ENCODE measurements around the gene SMCO2. TPM values are rescaled to one million over a fixed set of nuclear protein-coding genes. Genes with fewer than 3 reads are reported as not detected.

Gene SMCO2
- total RNA-seq, 1 experiment from 2014 or later, result not detected

DNA sequence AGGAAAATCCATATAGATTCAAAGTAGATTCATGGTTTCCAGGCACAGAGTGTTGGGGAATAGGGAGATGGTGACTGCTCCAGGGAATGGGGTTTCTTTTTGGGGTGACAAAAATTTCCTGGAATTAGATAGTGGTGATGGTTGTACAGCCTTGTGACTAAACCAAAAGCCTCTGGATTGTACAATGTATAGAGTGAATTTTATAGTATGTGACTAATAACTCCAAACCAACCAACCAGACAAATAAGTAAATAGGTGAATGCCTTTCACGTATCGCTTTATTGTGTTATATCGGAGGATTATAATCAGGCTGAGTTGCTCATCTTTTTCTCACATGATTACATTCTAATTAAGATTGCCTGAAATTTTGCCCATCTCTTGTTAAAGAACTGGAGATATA, 52.8 kb downstream of the SMCO2 start:
- no peak for DNase-seq (ENCODE audit: low spot score)

GRCh38 chr12:27500546-27500945, 54.0 kb downstream of the SMCO2 start:
- no peak for DNase-seq (ENCODE audit: low spot score)

DNA sequence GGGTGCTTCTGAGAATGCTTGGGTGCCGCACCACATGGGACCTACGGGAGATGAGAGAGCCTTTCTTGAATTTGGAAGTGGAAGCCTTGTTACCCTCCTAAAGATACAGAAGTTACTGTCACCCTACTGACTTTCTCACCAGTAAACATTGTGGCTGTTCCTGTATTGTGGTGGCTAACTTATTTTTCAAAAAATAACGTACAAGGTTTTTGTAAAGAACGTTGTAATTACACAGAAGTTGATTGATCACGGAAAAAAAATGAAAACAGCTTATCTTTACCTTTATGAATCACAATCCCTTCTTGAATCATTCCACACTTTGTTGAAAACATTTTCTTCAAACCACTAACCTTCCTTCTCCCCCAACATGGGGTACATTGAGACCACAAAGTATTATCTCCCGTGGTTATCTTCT, 55.5 kb downstream of the SMCO2 start:
- DNase-seq (ENCODE audit: low spot score), result no peak

DNA sequence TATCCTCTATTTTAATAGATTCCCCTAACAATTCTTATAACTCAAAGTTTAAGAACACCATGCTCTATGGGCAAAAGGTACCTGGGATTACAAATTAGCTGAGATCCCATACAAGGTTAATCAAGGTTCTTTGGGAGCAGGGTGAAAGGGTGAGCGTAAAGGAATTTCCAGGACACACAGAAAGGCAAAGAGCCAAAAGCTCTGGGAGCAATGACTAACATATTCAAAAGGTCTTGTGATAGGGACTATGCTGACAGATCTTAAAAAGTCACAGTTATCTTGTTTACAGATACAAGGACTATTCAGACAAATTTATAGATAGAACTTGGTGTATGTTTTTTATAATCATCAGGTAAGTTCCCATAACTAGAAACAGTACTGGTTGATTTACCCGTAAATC, 58.0 kb downstream of the SMCO2 start:
- no peak for DNase-seq (ENCODE audit: low spot score)

DNA sequence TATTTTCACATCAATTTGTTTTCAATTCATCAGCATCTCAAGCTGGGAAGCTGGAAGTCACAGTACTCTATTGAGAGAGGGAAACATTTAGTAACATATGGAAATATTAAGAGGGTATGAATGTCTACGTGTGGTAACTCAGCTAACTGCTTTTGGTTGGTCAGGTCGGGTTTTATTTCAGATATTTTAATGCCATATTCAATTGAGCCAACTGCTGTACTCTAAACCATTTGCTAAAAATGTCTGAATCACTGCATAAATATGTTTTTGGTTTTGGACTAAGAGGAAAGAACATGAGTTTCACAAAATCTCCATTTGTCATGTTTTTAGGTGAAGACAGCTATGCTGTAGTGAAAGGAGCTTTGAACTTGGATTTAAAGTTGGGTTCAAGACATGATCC, 58.6 kb downstream of the SMCO2 start:
- no peak for DNase-seq (ENCODE audit: low spot score)

GRCh38 chr12:27505761-27506160, 59.2 kb downstream of the SMCO2 start:
- DNase-seq (ENCODE audit: low spot score), result no peak

DNA sequence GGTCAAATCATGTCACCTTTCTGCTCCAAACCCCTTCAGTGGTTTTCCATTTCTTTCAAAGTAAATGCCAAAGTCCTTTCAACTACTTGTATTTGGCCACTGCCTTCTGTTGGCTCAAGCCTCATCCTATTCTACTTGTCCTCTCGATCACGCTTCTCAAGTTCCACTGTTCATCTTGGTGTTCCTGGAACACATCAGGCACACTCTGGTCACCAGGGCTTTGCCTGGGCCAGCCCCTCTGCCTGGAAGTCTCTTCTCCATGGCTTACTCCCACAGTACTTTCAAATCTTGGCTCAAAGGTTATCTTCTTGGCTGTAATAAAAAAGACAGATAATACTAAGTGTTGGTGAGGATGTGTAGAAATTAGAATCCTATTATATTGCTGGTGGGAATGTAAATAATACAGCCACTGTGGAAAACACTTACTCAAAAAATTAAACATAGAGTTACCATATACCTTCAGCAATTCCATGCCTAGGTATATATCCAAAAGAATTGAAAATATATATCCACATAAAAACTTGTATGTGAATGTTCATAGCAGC, 60.2 kb downstream of the SMCO2 start:
- no peak for DNase-seq (ENCODE audit: low spot score)

DNA sequence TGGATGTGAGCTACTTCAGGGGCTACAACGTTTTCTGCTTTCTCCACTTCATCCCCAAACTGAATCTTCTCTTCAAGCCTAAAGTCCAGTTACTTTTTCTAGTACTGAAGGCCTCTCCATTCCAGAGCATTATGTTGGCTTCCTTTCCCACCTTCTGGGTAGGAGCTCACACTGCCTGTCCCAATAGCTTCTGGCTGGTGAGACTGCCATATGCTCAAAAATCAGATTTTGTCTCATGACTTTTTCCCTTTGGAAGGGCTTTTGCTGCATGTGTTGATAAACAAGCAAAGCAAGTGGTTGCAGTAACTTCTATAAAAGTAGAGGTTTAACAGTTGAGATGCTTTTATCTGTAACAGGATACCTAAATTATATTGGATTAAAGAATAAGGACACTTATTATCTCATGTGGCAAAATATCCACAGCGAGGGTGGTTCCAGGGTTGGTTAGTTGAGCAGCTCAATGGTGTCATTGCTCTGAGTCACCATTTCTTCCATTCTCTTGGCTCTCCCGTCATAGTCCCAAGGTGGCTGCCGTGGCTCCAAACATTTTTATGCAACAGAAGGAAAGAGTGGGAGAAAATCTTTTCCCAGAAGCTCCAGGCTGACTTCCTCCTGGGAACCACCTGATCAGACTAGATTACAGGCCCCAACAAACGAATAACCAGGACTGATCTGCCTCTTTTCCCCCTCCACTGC, 62.3 kb downstream of the SMCO2 start:
- no peak for DNase-seq (ENCODE audit: low spot score)

DNA sequence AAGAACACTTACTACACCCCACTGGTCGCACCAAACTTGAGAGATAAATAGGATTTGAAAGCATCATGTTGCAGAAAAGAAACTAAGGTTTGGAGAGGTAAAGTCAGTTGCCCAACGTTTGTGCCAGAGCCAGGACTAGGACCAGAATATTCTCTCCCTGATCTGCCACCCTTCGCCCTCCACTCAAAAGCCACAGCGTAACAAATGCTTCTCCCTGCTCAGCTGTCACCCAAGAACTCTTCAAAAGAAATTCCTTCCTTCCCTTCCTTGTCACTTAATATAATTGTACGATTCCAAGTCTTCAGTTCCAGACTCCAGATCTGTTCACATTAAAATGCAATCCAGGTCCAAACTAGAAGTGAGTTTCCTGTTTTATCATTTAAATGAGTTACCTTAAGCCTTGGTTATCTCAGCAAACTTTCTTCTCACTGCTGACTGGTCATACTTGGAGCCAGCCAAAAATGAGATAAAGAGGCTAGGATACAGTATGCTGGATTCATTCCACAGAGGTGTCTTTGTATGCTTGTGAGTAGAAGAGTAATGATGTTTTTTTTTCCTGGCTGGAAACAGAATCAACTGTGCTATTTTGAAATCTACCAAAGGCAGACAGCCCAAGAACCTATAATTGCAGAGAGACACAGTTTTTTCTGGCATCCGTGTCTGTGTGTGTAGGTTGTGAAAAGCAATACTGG, 64.6 kb downstream of the SMCO2 start:
- no peak for DNase-seq (ENCODE audit: low spot score)

DNA sequence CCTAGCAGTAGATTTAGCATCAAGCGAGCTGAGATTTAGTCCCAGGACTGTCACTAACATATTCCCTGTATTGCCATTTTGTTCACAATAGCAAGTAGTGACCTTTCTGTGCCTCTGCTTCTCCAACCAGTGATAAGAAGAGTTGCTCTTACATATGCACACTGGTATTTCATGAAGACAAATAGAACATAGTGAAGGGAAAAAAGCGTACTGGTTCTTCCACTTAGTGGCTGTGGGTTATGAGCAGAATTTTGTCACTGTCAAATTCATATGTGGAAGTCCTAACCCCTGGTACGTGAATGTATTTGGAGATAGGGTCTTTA, 65.1 kb downstream of the SMCO2 start:
- DNase-seq (ENCODE audit: low spot score), result no peak

DNA sequence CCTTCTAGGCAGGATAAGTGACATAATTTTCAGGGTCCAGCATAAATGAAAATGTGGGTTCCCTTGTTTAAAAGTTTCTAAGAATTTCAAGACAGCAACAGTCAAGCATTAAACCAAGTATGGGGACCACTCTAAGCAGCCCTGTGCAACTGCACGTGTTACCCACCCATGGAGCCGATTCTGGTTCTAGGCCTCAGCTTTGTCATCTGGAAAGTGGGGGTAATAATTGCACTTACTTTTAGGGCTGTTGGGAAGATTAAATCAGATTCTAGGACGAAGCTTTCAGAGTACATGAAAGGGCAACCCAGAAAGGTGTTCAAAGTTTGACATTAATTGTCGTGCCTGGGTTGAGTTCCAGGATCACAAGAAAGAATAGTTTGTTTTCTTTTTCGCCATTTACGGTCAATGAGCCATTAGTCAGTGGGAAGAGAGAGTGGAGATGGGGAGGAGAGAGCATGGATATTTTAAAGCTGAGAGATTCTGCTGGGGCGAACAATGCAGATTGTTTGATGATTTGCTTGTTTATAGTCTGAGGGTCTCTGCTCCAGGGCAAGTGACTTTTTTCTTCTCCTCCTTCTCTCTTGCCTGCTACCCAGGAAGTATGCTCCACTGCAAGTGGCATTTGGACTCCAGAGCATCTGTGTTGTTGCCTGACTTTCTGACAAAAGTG, 66.8 kb downstream of the SMCO2 start:
- no peak for DNase-seq (ENCODE audit: low spot score)

GRCh38 chr12:27515671-27516070, 69.1 kb downstream of the SMCO2 start:
- no peak for DNase-seq (ENCODE audit: low spot score)

- DNase-seq (ENCODE audit: low spot score), result no peak
These were observed 70.1 kb downstream of the SMCO2 start for GRCh38 chr12:27516625-27517024.

- DNase-seq (ENCODE audit: low spot score), result no peak
These were observed 71.0 kb downstream of the SMCO2 start for GRCh38 chr12:27517546-27517945.

DNA sequence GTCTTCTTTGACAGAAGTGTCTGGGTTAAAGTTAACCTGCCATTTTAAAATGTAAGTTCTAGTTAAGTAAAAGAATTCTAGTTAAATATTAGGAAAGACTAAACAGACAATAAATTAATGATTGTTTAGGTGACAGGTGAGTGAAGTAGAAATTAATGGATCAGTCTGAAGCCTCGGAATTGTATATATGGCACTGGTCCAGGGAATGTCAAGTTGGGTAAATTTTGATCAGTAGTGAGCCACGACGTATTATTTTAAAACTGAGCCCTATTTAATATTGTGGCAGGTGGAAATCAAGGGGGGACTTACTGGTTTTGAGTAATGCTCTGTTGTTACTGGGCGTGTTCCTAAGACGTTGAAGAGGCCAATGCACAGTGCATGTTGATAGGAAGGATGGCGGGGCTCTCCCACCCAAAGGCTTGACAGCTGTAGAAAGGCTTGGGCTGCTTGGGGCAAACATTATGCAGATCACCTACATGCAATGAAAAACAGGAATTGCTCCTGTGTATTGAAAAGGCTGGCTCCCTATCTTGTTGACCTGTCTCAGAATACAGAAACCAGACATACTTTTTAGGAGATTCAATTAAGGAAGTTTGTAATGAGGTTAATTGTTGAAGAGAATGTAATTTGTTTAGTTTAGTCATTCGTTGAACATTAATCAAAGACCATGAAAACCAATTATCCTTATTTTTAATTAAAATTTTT, 71.6 kb downstream of the SMCO2 start:
- no peak for DNase-seq (ENCODE audit: low spot score)

GRCh38 chr12:27521066-27521465, 74.5 kb downstream of the SMCO2 start:
- DNase-seq (ENCODE audit: low spot score), result no peak

DNA sequence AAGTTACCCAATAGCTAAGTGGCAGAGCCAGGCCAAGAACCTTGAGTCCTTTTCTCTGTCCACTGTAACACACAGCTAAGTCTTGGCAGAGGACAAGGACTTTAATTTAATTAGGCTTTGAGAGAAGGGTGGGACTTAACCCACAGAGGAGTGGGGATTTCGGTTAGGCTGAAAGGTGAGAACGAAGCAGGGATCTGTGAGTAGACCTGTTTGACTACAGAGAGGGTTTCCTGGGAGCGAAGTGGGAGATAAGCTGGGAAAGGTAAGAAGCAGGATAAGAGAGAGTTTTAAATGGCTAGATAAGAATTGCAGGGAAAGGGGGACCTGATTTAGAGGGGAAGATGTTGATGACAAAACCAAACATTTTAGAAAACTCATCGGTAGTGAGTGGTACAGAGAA, 75.4 kb downstream of the SMCO2 start:
- DNase-seq (ENCODE audit: low spot score), result no peak

DNA sequence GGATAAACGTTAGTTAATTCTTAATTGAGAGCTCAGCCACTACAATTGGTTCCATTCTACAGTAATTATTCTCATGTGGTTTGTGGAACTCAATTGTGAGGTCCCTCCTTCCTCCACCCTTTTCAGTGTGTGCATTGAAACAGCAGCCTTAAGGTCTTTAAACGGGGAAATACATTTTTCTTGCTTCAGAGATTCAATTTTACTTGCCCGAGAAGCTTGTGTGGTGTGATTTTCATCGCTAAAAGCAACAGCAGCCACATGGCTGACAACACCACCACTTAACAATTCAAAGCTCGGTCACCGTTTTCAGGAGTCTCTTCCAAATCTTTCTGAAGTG, 76.7 kb downstream of the SMCO2 start:
- DNase-seq (ENCODE audit: low spot score), result no peak

GRCh38 chr12:27523642-27524493, 77.3 kb downstream of the SMCO2 start, which contains the start of gene PPFIBP1:
Gene PPFIBP1 (plus strand): TSS chr12:27524206. CDS start chr12:27633397, 109,191 bp downstream.
- DNase-seq (ENCODE audit: low spot score), result peak; percentile 94

DNA sequence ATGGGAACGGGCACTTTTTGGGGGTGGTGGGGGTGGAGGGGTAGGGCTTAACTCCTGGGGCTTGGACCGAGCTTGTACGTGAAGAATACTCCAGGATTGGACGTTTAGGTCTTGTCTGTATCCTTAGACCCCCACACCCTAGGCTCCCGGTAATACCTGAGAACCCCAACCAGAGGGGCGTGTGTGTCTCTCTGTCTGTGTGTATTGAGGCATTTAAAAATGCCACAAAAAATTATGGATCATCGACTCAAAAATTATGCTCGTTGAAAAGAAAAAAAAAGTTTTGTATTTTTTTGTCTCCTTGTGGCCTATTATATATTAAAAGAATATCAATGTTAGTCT, 77.9 kb downstream of the SMCO2 start:
- no peak for DNase-seq (ENCODE audit: low spot score)
